Hepatocyte (in vitro differentiated cells): ENCODE results near the gene XRRA1. TPM values are rescaled to one million over a fixed set of nuclear protein-coding genes. Genes with fewer than 3 reads are reported as not detected.

Experiments used
- DNase-seq: peaks from one replicate; pipeline ENCODE4 v3.0.0-alpha.2; 2016; ENCODE audit warnings: low spot score
- H2AFZ ChIP-seq: fragments of 200-600 bp; sonication (generic); 2 replicates; pipeline ENCODE4 v1.6.0; 2016; ENCODE audit warnings: antibody characterized with exemption, mild to moderate bottlenecking
- H3K27ac ChIP-seq: fragments of 200-600 bp; sonication (generic); 2 replicates; pipeline ENCODE4 v1.5.1; 2016; ENCODE audit warnings: mild to moderate bottlenecking
- H3K27me3 ChIP-seq: fragments of 200-600 bp; sonication (generic); 2 replicates; pipeline ENCODE4 v1.6.1; 2016
- H3K36me3 ChIP-seq: fragments of 200-600 bp; sonication (generic); replicated peaks from 2 replicates; pipeline ENCODE4 v1.5.1; 2016; ENCODE audit warnings: low read depth; ENCODE audit not compliant: insufficient read depth
- H3K4me1 ChIP-seq: fragments of 200-600 bp; sonication (generic); 2 replicates; pipeline ENCODE4 v1.5.1; 2016; ENCODE audit warnings: mild to moderate bottlenecking, moderate library complexity; ENCODE audit not compliant: insufficient read depth
- H3K4me2 ChIP-seq: fragments of 200-600 bp; sonication (generic); 2 replicates; pipeline ENCODE4 v1.6.0; 2016
- H3K4me3 ChIP-seq: fragments of 200-600 bp; sonication (generic); 2 replicates; pipeline ENCODE4 v1.5.1; 2016; ENCODE audit warnings: mild to moderate bottlenecking
- H3K79me2 ChIP-seq: fragments of 200-600 bp; sonication (generic); 2 replicates; pipeline ENCODE4 v1.6.0; 2017; ENCODE audit warnings: mild to moderate bottlenecking
- H3K9me2 ChIP-seq: fragments of 200-600 bp; sonication (generic); replicated peaks from 2 replicates; pipeline ENCODE4 v1.6.0; 2017; ENCODE audit warnings: mild to moderate bottlenecking; ENCODE audit not compliant: insufficient read depth
- H3K9me3 ChIP-seq: fragments of 200-600 bp; sonication (generic); 2 replicates; pipeline ENCODE4 v1.5.1; 2016; ENCODE audit warnings: low read depth, mild to moderate bottlenecking
- H4K20me1 ChIP-seq: fragments of 200-600 bp; sonication (generic); 2 replicates; pipeline ENCODE4 v1.6.0; 2016; ENCODE audit warnings: mild to moderate bottlenecking; ENCODE audit not compliant: insufficient read depth, poor library complexity, severe bottlenecking
- EZH2 ChIP-seq: fragments of 200-600 bp; sonication (generic); IDR thresholded peaks from 2 replicates; pipeline ENCODE4 v1.6.1; 2016; ENCODE audit warnings: antibody characterized with exemption, mild to moderate bottlenecking, borderline replicate concordance
- EZH2phosphoT487 ChIP-seq: fragments of 200-600 bp; sonication (generic); IDR thresholded peaks from one replicate; pipeline ENCODE4 v1.6.1; 2018; ENCODE audit warnings: antibody characterized with exemption, mild to moderate bottlenecking, low read depth, moderate library complexity; ENCODE audit not compliant: unreplicated experiment, severe bottlenecking
- WGBS: methylation state at CpG from one replicate; pipeline ENCODE4 v1.1.6; 2016; ENCODE audit warnings: low lambda C conversion rate; ENCODE audit errors: missing lambda C conversion rate; 5-methylcytosine and 5-hydroxymethylcytosine counted together
- polyA plus RNA-seq: library from polyadenylated mRNA; unstranded; fragments of >200 nt; fragmentation: Nextera tagmentation; extraction: Ambion mirVana; gene quantifications from 2 replicates; pipeline ENCODE4 v1.2.1, GENCODE V29; 2016
- total RNA-seq: library from RNA; depleted of rRNA; stranded (reverse); fragments of >200 nt; gene quantifications from 2 replicates; pipeline ENCODE4 v1.2.3, GENCODE V29; 2014
- TF ChIP-seq, protein P1 (sequence below): fragments of 200-600 bp; sonication (generic); IDR thresholded peaks from 2 replicates; pipeline ENCODE4 v1.5.1; 2016; ENCODE audit warnings: antibody characterized with exemption, mild to moderate bottlenecking; ENCODE audit not compliant: poor library complexity

XRRA1 gene
- total and polyA plus RNA-seq, 2 experiments from 2014 or later, result 4.9 to 7.3 TPM

DNA sequence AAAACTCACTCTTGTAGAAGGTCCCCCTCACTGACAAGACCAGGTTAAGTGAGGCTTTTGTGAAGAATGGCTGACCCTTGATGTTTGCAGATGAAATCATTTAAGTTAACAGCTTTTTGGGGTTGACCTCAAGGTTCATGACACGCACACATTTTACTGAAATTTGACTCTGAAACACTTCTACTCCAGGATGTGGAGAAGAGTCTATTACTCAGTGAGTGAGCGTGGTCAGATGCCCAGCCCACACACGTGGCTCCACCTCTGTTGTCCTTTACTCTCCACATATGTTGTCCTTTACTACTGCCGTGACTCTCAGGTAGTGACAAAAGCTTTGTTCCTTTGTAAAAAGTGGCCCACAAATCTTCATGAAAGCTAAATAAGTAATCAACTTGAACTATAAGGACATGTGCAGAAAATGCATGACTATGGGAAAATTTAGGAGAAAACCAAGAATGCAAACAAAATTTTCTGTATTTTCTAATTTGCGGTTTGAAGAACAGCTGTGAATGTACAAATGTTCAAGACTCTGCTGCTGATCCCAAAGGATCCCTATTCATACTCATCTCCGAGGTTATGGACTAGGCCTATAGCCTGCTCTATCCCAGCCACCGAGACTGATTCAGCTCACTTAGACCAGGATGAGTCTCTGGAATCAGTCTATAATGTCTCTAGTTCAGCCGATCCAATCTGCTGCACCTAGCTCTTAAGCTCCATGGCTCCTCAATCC, 22.4 kb downstream of the XRRA1 start:
- Histone ChIP-seq H3K79me2 (no peaks in the 10 kb centered on the region), H3K4me1 (no peaks in the 10 kb centered on the region), H3K4me3 (no peak overlapping the region), H3K4me2 (no peak overlapping the region), H2AFZ (no peak overlapping the region), H3K9me2 (no peaks in the 10 kb centered on the region), H3K36me3 (no peaks in the 10 kb centered on the region), H3K27me3 (no peaks in the 10 kb centered on the region), H3K9me3 (no peaks in the 10 kb centered on the region), H3K27ac (no peak overlapping the region), H4K20me1 (no peaks in the 10 kb centered on the region)
- no peak for TF ChIP-seq EZH2phosphoT487
- no peak for TF ChIP-seq EZH2
- TF ChIP-seq, protein P1, sequence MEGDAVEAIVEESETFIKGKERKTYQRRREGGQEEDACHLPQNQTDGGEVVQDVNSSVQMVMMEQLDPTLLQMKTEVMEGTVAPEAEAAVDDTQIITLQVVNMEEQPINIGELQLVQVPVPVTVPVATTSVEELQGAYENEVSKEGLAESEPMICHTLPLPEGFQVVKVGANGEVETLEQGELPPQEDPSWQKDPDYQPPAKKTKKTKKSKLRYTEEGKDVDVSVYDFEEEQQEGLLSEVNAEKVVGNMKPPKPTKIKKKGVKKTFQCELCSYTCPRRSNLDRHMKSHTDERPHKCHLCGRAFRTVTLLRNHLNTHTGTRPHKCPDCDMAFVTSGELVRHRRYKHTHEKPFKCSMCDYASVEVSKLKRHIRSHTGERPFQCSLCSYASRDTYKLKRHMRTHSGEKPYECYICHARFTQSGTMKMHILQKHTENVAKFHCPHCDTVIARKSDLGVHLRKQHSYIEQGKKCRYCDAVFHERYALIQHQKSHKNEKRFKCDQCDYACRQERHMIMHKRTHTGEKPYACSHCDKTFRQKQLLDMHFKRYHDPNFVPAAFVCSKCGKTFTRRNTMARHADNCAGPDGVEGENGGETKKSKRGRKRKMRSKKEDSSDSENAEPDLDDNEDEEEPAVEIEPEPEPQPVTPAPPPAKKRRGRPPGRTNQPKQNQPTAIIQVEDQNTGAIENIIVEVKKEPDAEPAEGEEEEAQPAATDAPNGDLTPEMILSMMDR, result no peak
- no peak for DNase-seq
- 82% methylated on average over 8 of the region's 8 CpGs for WGBS

DNA sequence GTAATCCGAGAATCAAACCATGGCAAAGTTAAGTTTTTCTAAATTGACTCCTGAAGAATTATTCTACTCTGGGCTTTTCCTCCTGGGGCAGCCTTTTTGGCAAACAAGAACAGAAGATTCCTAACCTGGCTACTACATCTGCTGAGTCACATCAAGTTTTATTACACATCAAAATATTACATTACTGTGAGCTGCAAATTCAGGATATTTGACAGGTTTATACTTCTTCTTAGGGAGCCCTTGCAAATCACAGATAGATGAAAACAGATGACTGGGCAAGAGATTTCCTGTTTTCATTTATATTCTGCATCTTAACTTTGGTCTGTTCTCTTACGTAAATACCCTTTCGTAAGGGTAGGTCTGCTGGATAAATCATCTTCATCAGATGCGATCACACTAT, 23.6 kb downstream of the XRRA1 start:
- no peak for DNase-seq
- H4K20me1 ChIP-seq, result no peaks in the 10 kb centered on the region
- H3K9me3 ChIP-seq, result no peaks in the 10 kb centered on the region
- no peaks in the 10 kb centered on the region for H3K27me3 ChIP-seq
- H3K9me2 ChIP-seq, result no peaks in the 10 kb centered on the region
- WGBS, result 92% methylated on average over 4 of the region's 4 CpGs
- H3K79me2 ChIP-seq, result no peaks in the 10 kb centered on the region
- TF ChIP-seq EZH2phosphoT487 (no peak), EZH2 (no peak)
- TF ChIP-seq, protein P1, result no peak
- no peak overlapping the region for H3K27ac ChIP-seq
- no peak overlapping the region for H3K4me3 ChIP-seq
- H3K4me1 ChIP-seq, result no peaks in the 10 kb centered on the region
- no peaks in the 10 kb centered on the region for H3K36me3 ChIP-seq
- no peak overlapping the region for H2AFZ ChIP-seq
- no peak overlapping the region for H3K4me2 ChIP-seq

DNA sequence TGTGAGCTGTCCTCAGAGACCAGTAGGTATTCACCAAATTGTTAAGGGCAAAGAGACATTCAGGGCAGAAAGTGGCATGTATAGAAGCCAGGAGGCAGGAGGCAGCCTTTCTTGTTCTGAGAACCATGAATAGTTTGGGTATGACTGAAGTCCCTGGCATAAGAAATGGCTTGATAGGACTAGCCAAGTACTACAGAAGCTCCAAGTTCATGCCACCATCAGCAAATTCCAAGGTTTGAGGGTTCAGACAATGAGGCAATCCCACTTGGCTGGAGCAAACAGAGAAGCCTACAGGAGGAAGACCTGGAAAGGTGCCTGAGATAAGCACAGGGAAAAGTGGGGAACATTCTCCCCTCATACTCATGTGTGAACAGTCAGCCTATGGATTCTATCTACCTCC, 25.8 kb downstream of the XRRA1 start:
- no peaks in the 10 kb centered on the region for H3K27me3 ChIP-seq
- H3K4me1 ChIP-seq, result no peaks in the 10 kb centered on the region
- TF ChIP-seq EZH2phosphoT487, result no peak
- TF ChIP-seq, protein P1, result no peak
- TF ChIP-seq EZH2, result no peak
- no peaks in the 10 kb centered on the region for H3K79me2 ChIP-seq
- H3K4me3 ChIP-seq, result no peak overlapping the region
- H4K20me1 ChIP-seq, result no peaks in the 10 kb centered on the region
- no peak for DNase-seq
- H3K27ac ChIP-seq, result no peak overlapping the region
- no peaks in the 10 kb centered on the region for H3K9me2 ChIP-seq
- H3K4me2 ChIP-seq, result no peak overlapping the region
- H3K36me3 ChIP-seq, result no peaks in the 10 kb centered on the region
- H3K9me3 ChIP-seq, result no peaks in the 10 kb centered on the region
- H2AFZ ChIP-seq, result no peak overlapping the region
